ENCODE data around the gene FTO. TPM values are rescaled to one million over a fixed set of nuclear protein-coding genes. Genes with fewer than 3 reads are reported as not detected.
"Not testable (repeated sequence)": the region's sequence is repeated elsewhere in the genome, so short reads cannot be mapped to it uniquely, and the experiment has no call there.

FTO gene
- 53.4 TPM for polyA plus RNA-seq (ENCODE audit: insufficient read length)

- peak; percentile 99 for DNase-seq (ENCODE audit: low read depth)
Measured at GRCh38 chr16:53703590-53704444, at the start of gene FTO, which contains the start of gene RPGRIP1L. Gene FTO (plus strand): TSS chr16:53704156. Gene RPGRIP1L (minus strand): TSS chr16:53703859. CDS start chr16:53700723, 3,136 bp downstream.

DNA sequence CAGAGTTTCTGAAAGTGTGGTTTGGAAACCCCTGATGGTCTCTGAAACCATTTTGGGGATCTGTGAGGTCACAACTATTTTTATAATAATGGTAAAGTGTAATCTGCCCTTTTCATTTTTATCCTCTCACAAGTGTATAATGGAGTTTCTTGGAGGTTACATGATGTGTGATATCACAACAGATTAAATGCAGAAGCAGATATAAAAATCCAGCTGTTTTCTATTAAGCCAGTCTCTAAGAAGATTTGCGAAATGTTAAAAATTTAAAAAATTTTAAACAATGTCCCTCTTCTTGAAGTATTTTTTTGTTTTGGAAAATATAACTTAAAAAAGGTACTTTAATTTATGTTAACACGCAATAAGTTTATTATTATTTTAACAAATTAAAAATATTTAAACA lies 49.0 kb upstream of the FTO start:
- DNase-seq (ENCODE audit: low read depth), result no peak

DNA sequence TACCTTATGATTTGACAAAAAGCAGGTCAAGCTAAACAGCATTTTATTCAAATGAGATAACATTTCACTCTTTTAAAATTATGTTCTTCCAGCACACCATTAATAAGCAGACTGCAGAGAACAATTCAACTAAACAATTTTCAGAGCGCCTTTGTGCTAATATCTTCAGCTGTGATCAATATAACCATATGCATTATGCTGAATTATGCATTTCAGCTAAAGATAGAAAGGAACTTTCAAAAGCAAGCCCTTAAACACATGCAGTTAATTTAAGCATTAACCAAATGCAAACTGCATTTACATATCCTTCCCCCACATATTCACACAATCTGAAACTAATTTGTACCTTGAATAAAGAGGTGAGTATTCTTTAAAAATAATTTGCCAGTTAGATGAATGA lies 41.9 kb upstream of the FTO start:
- no peak for DNase-seq (ENCODE audit: low read depth)

DNA sequence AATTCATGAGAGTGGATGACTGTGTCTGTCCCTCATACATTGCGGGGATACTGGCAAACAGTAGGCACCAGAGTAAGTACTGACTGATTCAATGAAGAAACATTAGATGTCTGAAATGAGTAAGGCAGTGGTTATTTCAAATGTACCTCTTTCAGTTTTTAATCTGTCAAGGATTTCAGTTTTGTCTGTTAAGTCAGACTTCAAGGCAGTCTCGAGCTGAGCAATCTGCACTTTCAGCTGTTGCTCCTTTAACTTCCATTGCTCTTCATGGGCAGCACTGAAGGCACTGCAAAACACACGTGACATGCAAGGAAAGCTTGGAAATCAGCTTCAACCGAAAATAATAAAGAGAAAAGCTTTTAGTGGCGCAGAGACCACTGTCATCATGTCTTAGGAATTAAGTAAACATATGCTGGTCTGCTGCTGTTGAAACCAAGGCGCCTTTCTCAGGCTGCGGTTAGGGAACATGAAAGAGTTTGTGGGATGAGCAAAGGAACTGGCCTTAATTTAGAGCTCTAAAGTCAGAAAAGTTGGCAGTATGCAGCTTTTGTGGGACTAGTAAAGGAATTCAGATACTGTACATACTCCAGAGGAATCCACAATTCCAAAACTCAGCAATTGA lies 39.1 kb upstream of the FTO start:
- peak; percentile 8 for DNase-seq (ENCODE audit: low read depth)

DNA sequence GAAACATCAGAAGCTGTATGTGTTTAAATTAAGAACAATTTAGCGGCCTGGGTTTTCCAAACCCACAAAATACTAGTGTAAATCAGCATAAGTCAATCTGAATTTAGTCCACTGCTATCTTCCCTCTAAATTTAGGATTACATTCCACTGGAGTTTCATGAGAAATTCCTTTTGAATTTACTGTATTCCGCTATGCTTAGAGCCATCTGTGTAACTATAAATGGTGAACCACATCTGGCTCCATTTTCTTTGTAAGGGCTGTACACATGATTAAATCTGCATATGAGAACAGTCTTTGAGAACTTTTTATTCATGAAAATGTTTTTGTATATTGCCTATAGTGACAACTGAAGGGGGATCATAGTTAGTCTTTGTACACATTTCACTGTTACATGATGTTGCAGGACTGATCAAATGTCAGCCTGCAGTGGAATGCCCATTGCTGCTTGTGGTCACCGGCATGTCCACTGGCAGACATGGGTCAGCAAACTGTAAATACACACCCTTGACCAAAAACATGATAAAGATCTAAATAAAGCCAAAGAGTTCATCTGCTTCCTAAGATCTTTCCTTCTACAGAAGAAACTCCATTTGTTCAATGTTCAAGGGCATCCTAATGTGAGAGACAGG lies 37.1 kb upstream of the FTO start:
- no peak for DNase-seq (ENCODE audit: low read depth)

- no peak for DNase-seq (ENCODE audit: low read depth)
Measured at GRCh38 chr16:53668869-53669268, 35.1 kb upstream of the FTO start.

DNA sequence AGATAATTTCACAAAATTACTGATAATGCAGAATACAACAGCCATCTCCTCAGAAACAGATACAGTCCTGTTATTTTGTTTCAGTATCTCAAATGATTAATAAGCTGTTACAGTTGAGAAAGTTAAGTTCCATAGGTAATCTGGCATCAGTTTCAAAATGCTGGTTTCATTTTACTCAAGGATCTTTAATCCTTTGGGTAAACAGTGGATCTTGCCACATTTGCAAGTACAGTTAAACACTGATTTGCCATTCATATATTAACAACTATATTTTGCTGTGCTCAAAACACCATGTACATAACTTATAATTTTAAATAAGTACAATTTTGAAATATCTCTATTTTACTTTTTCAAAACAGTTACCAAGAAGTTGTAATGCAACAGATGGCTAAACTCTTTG lies 31.5 kb upstream of the FTO start:
- no peak for DNase-seq (ENCODE audit: low read depth)

- no peak for DNase-seq (ENCODE audit: low read depth)
Measured at GRCh38 chr16:53673189-53673588, 30.8 kb upstream of the FTO start.

DNA sequence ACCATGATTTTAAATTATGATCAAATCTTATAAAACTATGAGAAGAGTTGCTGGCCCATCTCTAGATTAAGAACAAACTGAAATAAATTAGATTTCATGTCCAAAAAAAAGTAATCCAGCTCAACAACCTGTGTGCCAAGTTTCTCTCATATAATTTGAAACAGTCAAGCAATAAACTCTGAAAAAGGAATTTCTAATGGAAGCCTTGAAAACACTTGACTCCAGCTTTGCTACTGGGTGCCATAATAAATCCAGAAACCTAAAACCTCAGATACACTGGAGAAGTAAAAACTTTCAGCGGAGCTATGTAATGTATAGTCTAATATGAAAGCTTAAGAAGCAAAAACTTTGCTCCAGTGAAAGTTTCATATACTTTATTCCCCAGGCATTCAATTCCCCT lies 25.8 kb upstream of the FTO start:
- DNase-seq (ENCODE audit: low read depth), result no peak

- DNase-seq (ENCODE audit: low read depth), result no peak
Measured at GRCh38 chr16:53678756-53679343, 25.1 kb upstream of the FTO start.

DNA sequence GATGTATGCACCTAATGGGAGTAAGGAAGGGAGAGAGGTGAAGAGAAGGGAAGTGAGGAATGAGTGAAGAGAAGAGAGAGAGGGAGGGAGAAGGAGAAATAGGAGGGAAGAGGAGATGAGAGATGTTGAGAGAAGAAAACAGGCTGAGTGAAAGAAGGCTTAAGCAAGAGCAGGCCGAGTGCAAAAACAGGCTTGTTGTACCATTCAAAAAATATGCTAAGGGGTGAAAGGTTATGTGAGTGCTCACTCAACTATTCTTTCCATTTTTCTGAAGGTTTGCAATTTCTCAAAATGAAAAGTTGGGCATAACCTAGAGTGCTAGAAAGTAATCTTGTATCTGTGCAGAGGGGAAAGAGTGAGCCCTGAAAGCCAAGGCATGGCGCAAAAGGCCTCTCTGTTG lies 23.2 kb upstream of the FTO start:
- no peak for DNase-seq (ENCODE audit: low read depth)

DNA sequence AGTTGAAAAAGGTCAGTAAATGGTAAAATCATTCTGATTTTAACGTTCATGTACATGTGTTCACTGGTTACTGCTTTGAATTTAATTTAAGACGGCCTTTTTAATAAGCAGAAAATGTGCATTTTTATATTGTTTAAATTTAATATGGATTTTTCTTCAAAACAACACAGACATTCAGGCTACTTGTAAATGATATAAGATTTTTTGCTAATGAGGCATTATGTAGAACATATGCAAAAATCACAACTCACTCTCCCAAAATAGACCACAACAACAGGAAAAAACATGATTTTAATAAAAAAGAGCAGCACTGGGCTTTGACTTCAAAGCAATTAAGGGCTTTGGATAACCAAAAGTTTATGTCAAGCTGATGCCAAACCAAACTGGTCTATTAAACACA lies 22.6 kb upstream of the FTO start:
- no peak for DNase-seq (ENCODE audit: low read depth)

- DNase-seq (ENCODE audit: low read depth), result not testable (repeated sequence)
Measured at GRCh38 chr16:53685334-53685733, 18.6 kb upstream of the FTO start.

GRCh38 chr16:53686710-53687109 lies 17.2 kb upstream of the FTO start:
- DNase-seq (ENCODE audit: low read depth), result no peak

DNA sequence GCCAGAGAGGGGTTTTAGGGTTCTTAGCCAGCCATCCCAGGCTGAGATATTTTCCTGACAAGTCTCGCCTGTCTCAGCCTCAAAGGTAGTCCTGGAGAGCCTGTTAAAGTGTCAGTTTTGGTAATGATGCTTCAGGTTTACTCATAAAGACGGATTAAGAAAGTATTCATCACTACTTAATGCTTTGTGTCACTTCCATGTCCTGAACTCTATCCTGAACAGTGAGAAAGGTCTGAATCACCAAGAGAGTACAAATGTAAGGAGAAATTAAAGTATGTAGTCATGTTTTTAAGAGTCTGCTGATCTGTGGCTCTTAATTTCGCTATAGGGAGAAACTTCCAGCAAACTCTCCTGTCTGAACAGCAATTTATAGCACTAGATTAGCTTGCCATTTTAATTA lies 14.3 kb upstream of the FTO start:
- DNase-seq (ENCODE audit: low read depth), result no peak

DNA sequence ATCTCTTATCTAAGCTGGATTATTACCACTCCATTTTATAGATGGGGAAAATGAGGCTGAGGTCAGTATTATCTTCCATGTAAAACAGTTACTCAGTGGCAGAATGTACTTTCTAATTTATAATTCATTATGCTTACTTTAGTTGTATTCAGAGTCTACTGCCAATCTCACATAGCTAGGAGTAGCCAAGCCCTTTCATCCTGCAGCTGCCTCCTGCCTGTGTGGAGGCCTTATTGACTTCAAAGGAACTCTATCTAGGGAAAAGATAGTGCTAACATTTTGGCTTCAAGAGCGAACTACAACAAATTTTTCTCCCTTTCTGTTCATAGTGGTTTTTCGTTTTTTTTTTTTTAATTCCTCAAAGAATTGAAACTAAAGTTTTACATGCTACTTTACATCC lies 13.2 kb upstream of the FTO start:
- DNase-seq (ENCODE audit: low read depth), result no peak

DNA sequence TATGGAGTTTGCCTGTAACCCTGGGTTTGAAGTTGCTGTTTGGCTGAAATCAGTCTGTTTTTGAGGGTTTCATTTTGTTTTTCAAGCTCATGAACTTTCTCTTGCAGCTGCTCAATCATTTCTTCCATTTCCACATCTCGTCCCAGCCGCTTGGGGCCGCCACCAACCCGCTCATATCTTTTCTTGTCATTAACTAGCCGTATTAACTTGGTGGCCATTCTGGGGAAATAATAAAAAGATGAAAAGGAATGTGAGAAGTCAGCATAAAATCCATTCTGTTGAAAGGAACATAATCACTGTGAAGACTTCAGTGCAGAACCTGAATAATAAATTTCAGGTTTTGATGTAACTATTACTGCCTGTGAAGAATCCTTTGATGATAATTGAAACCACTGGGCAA lies 11.8 kb upstream of the FTO start:
- DNase-seq (ENCODE audit: low read depth), result no peak

DNA sequence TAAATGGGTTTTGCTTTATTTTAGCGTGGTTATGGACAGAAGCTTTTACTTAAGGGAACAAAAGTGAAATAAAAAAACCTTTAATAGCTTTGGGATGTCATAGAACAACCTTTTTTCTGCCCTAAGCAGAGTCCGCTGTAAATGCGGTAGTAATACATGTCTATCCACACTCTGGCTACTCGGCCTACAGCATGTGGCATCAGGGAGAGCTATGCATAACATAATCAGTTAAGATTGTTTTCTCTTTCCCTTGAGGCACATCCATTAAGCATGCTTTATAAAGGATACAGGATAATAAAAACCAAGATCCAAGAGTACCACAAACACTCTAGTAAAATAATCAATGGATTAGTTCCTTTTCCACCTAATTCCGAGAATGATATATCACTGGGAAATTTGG lies 10.6 kb upstream of the FTO start:
- DNase-seq (ENCODE audit: low read depth), result no peak

- DNase-seq (ENCODE audit: low read depth), result no peak
Measured at GRCh38 chr16:53695070-53695469, 8.9 kb upstream of the FTO start.

- DNase-seq (ENCODE audit: low read depth), result not testable (repeated sequence)
Measured at GRCh38 chr16:53698271-53698670, 5.7 kb upstream of the FTO start.

DNA sequence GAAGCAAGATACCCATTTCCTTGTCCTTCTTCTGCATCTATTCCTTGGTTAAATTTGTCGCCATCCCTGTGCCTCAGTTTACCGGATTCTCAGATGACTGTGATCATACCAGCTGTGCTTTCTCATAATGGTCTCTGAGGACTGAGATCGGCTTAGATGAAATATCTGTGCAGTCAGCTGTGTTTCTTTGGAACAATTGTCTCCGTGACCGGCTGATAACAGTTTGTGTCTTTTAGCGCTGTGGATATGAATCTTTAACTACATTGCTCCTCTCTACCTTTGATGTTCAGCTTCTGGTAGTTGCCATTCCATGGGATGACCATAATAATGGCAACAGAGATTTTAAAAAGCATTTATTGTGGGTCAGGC lies 473 bp downstream of the FTO start:
- DNase-seq (ENCODE audit: low read depth), result no peak

DNA sequence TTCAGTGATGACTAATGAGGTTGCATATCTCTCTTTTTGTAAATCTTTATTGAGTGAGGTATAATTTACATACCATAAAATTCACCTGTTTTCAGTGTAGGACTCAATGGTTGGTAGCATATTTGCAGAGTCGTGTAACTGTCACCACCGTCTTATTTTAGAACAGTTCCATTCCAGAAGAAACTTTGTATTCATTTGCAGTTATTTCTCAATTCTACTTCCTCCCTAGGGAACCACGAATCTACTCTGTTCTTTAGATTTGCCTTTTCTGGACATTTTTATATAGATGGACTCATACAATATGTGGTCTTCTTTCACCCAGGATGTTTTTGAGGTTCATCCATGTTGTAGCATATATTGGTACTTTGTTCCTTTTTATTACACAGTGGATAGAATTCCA lies 3.7 kb downstream of the FTO start:
- DNase-seq (ENCODE audit: low read depth), result no peak

DNA sequence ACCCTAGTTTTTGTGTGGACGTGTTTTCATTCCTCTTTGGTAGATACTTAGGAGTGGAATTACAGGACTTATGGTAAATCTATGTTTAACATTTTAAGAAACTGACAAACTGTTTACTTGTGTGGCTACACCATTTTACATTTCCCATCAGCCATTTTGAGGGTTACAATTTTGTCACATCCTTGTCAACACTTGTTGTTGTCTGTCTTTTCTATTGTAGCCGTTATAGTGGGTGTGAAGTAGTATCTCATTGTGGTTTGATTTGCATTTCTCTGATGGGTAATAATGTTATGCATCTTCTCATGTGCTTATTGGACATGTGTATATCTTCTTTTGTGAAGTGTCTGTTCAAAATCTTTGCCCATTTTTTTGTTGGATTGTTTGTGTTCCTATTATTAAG lies 4.5 kb downstream of the FTO start:
- no peak for DNase-seq (ENCODE audit: low read depth)
